ENCODE results near the gene CAV2.

DNA sequence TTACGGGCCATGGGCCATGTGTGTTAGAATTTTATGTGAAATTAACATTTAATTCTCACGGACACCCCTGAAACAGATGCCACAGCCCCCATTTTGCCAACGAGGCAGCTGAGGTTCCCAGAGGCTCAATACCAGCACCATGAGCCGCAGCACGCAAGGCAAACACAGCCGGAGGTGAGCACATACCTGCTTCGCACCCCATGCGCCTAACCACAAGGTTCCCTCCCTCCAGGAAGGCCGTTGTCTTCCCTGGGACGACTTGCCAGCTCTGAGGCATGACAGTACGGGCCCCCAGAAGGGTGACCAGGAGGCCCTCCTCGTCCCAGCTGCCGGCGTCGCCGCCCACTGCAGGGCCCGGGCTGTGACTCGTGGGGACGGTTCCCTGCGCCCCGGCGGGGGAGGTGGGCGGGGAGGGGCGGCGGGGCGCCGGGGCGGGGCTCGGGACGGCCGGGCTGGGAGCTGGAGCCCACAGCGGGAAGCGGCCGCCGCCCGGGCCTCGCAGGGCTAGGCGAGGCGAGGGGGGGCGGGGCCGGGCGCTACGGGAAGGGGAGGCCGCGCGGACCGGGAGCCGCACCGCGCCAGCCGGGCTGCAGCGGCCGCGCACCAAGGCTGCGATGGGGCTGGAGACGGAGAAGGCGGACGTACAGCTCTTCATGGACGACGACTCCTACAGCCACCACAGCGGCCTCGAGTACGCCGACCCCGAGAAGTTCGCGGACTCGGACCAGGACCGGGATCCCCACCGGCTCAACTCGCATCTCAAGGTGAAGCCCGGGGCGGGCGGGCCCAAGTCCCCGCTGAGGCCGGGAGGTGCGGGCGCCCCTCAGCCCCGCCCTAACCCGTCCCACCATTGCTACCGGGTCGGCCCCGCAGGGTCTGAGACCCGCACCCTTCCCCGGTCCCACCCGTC lies at the start of gene CAV2:
- TF ChIP-seq, protein P1, sequence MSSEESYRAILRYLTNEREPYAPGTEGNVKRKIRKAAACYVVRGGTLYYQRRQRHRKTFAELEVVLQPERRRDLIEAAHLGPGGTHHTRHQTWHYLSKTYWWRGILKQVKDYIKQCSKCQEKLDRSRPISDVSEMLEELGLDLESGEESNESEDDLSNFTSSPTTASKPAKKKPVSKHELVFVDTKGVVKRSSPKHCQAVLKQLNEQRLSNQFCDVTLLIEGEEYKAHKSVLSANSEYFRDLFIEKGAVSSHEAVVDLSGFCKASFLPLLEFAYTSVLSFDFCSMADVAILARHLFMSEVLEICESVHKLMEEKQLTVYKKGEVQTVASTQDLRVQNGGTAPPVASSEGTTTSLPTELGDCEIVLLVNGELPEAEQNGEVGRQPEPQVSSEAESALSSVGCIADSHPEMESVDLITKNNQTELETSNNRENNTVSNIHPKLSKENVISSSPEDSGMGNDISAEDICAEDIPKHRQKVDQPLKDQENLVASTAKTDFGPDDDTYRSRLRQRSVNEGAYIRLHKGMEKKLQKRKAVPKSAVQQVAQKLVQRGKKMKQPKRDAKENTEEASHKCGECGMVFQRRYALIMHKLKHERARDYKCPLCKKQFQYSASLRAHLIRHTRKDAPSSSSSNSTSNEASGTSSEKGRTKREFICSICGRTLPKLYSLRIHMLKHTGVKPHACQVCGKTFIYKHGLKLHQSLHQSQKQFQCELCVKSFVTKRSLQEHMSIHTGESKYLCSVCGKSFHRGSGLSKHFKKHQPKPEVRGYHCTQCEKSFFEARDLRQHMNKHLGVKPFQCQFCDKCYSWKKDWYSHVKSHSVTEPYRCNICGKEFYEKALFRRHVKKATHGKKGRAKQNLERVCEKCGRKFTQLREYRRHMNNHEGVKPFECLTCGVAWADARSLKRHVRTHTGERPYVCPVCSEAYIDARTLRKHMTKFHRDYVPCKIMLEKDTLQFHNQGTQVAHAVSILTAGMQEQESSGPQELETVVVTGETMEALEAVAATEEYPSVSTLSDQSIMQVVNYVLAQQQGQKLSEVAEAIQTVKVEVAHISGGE (CRISPR knock-in tag; IDR thresholded peaks at IDR 0.05) = peak in 1 of 3 experiments; percentile 32; a peak in 2 of 6 replicates
- no peak for TF ChIP-seq ZNF717 (CRISPR knock-in tag; IDR thresholded peaks at IDR 0.05)
- peak; percentile 26; the same call in 1 of the 2 replicates for TF ChIP-seq ATF4 (CRISPR knock-in tag; IDR thresholded peaks at IDR 0.05)
- TF ChIP-seq, protein P2, sequence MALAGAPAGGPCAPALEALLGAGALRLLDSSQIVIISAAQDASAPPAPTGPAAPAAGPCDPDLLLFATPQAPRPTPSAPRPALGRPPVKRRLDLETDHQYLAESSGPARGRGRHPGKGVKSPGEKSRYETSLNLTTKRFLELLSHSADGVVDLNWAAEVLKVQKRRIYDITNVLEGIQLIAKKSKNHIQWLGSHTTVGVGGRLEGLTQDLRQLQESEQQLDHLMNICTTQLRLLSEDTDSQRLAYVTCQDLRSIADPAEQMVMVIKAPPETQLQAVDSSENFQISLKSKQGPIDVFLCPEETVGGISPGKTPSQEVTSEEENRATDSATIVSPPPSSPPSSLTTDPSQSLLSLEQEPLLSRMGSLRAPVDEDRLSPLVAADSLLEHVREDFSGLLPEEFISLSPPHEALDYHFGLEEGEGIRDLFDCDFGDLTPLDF (CRISPR knock-in tag; IDR thresholded peaks at IDR 0.05) = peak; percentile 42; the same call in 1 of the 2 replicates
- TF ChIP-seq ZNF124 (CRISPR knock-in tag; IDR thresholded peaks at IDR 0.05) = no peak
- TF ChIP-seq POLR3A (IDR thresholded peaks at IDR 0.05; ENCODE audit: borderline replicate concordance, extremely low read depth, insufficient read depth, insufficient read length) = no peak
- TF ChIP-seq TCFL5 (CRISPR knock-in tag; conservative IDR thresholded peaks at IDR 0.05) = no peak
- peak; percentile 69 for TF ChIP-seq POLR2A (conservative IDR thresholded peaks at IDR 0.05)
- TF ChIP-seq KAT8 (IDR thresholded peaks at IDR 0.05; ENCODE audit: low read depth) = no peak
- peak; percentile 36; the same call in 1 of the 2 replicates for TF ChIP-seq CREM (IDR thresholded peaks at IDR 0.05; ENCODE audit: low read depth)
- TF ChIP-seq, protein P3, sequence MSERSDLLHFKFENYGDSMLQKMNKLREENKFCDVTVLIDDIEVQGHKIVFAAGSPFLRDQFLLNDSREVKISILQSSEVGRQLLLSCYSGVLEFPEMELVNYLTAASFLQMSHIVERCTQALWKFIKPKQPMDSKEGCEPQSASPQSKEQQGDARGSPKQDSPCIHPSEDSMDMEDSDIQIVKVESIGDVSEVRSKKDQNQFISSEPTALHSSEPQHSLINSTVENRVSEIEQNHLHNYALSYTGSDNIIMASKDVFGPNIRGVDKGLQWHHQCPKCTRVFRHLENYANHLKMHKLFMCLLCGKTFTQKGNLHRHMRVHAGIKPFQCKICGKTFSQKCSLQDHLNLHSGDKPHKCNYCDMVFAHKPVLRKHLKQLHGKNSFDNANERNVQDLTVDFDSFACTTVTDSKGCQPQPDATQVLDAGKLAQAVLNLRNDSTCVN (CRISPR knock-in tag; IDR thresholded peaks at IDR 0.05) = no peak

Measured in K562 (cell line).